Measurements from ENCODE around the gene DAAM2. TPM values are rescaled to one million over a fixed set of nuclear protein-coding genes. Genes with fewer than 3 reads are reported as not detected.

DAAM2 gene
- total and polyA plus RNA-seq, 2 donors (not counting 3 experiments of a cell fraction or from before 2014, with no cell fraction given), result 0.42 to 0.44 TPM

- no peak overlapping the region for H3K27ac ChIP-seq (ENCODE audit: insufficient read depth, low read depth, low read length)
- H4K20me1 ChIP-seq (replicated peaks; ENCODE audit: control insufficient read depth, extremely low read depth, insufficient read depth, low read length), result no peaks in the 10 kb centered on the region
- no TSS peak for BruUV-seq (replicated peaks)
- H3K4me1 ChIP-seq (ENCODE audit: control insufficient read depth, extremely low read depth, insufficient read depth, low read length), result no peaks in the 10 kb centered on the region
- no peaks in the 10 kb centered on the region for H3K9me1 ChIP-seq (replicated peaks; ENCODE audit: control insufficient read depth, extremely low read depth, insufficient read depth, low read length)
- H3K9ac ChIP-seq (replicated peaks; ENCODE audit: extremely low read depth, insufficient read depth, low read length), result no peak overlapping the region
- dilution Hi-C loops (cut with MboI; ENCODE audit: extremely low pct_ligation_motif_present, low sequenced_read_pairs), result no loop called here
- H2AFZ ChIP-seq (ENCODE audit: low read depth, low read length), result no peak overlapping the region
- H3K36me3 ChIP-seq (ENCODE audit: control insufficient read depth in 2 of 2, extremely low read depth in 1 of 2, insufficient read depth in 2 of 2, low read length in 2 of 2), result no peaks in the 10 kb centered on the region
- DNase-seq (ENCODE audit: low read depth, low spot score), result no peak
- H3K27me3 ChIP-seq (ENCODE audit: control insufficient read depth in 2 of 2, insufficient read depth in 2 of 2, low read length in 2 of 2), result no peaks in the 10 kb centered on the region
- FAIRE-seq, result no peak
- intact Hi-C loops (cut with micrococcal nuclease), result no loop called here
- no peak for TF ChIP-seq FOS (IDR thresholded peaks at IDR 0.05; ENCODE audit: borderline replicate concordance, insufficient read depth, low read length)
- no peak for TF ChIP-seq MYC (IDR thresholded peaks at IDR 0.05; ENCODE audit: low read depth, low read length)
- no peak for TF ChIP-seq JUN (IDR thresholded peaks at IDR 0.05; ENCODE audit: borderline replicate concordance, insufficient read depth, insufficient read length, low read depth)
- no peak for TF ChIP-seq POLR2AphosphoS5 (IDR thresholded peaks at IDR 0.05; ENCODE audit: insufficient read depth, low read depth, low read length)
- TF ChIP-seq MAX (IDR thresholded peaks at IDR 0.05; ENCODE audit: insufficient read depth, insufficient read length), result no peak
- no peak for TF ChIP-seq POLR2A (IDR thresholded peaks at IDR 0.05; ENCODE audit: low read depth, low read length)
- no peak for TF ChIP-seq EZH2 (IDR thresholded peaks at IDR 0.05; ENCODE audit: borderline replicate concordance, low read depth, low read length, severe bottlenecking)
- no peak overlapping the region for H3K4me3 ChIP-seq (replicated peaks in 1 of 3; ENCODE audit: insufficient read depth in 1 of 3, low read depth in 1 of 3, low read length in 3 of 3)
- CTCF ChIA-PET, result no interaction called here
- H3K79me2 ChIP-seq (ENCODE audit: control insufficient read depth, insufficient read depth, low read length), result no peaks in the 10 kb centered on the region
- POLR2A ChIA-PET, result no interaction called here
- no peaks in the 10 kb centered on the region for H3K9me3 ChIP-seq (replicated peaks; ENCODE audit: control insufficient read depth, insufficient read depth, low read length)
- H3K4me2 ChIP-seq (ENCODE audit: insufficient read depth, low read length), result no peak overlapping the region
These were observed 15.6 kb upstream of the DAAM2 start for GRCh38 chr6:39776581-39776980.

- Histone ChIP-seq H3K27ac (ENCODE audit: insufficient read depth, low read depth, low read length) (no peak overlapping the region), H3K4me3 (replicated peaks in 1 of 3; ENCODE audit: insufficient read depth in 1 of 3, low read depth in 1 of 3, low read length in 3 of 3) (no peak overlapping the region), H3K4me1 (ENCODE audit: control insufficient read depth, extremely low read depth, insufficient read depth, low read length) (no peaks in the 10 kb centered on the region), H3K9me3 (replicated peaks; ENCODE audit: control insufficient read depth, insufficient read depth, low read length) (no peaks in the 10 kb centered on the region), H3K27me3 (ENCODE audit: control insufficient read depth in 2 of 2, insufficient read depth in 2 of 2, low read length in 2 of 2) (no peaks in the 10 kb centered on the region), H3K9ac (replicated peaks; ENCODE audit: extremely low read depth, insufficient read depth, low read length) (no peak overlapping the region), H2AFZ (ENCODE audit: low read depth, low read length) (no peak overlapping the region), H3K4me2 (ENCODE audit: insufficient read depth, low read length) (no peak overlapping the region), H3K36me3 (ENCODE audit: control insufficient read depth in 2 of 2, extremely low read depth in 1 of 2, insufficient read depth in 2 of 2, low read length in 2 of 2) (no peaks in the 10 kb centered on the region), H3K79me2 (ENCODE audit: control insufficient read depth, insufficient read depth, low read length) (no peaks in the 10 kb centered on the region), H4K20me1 (replicated peaks; ENCODE audit: control insufficient read depth, extremely low read depth, insufficient read depth, low read length) (no peaks in the 10 kb centered on the region), H3K9me1 (replicated peaks; ENCODE audit: control insufficient read depth, extremely low read depth, insufficient read depth, low read length) (no peaks in the 10 kb centered on the region)
- POLR2A ChIA-PET, result no interaction called here
- intact Hi-C loops (cut with micrococcal nuclease), result no loop called here
- no TSS peak for BruUV-seq (replicated peaks)
- FAIRE-seq (no peak), DNase-seq (ENCODE audit: low read depth, low spot score) (no peak)
- CTCF ChIA-PET, result no interaction called here
- no peak for TF ChIP-seq FOS (IDR thresholded peaks at IDR 0.05; ENCODE audit: borderline replicate concordance, insufficient read depth, low read length)
- no peak for TF ChIP-seq MYC (IDR thresholded peaks at IDR 0.05; ENCODE audit: low read depth, low read length)
- TF ChIP-seq POLR2AphosphoS5 (IDR thresholded peaks at IDR 0.05; ENCODE audit: insufficient read depth, low read depth, low read length), result no peak
- TF ChIP-seq CTCF (IDR thresholded peaks at IDR 0.05; ENCODE audit: extremely low read depth in 1 of 2, insufficient read depth in 1 of 2, low read depth in 1 of 2, low read length in 2 of 2), result no peak
- no peak for TF ChIP-seq JUN (IDR thresholded peaks at IDR 0.05; ENCODE audit: borderline replicate concordance, insufficient read depth, insufficient read length, low read depth)
- no peak for TF ChIP-seq EZH2 (IDR thresholded peaks at IDR 0.05; ENCODE audit: borderline replicate concordance, low read depth, low read length, severe bottlenecking)
- TF ChIP-seq POLR2A (IDR thresholded peaks at IDR 0.05; ENCODE audit: low read depth, low read length), result no peak
- TF ChIP-seq GATA2 (IDR thresholded peaks at IDR 0.05; ENCODE audit: insufficient read depth, insufficient read length, low read depth, low read length), result no peak
- TF ChIP-seq MAX (IDR thresholded peaks at IDR 0.05; ENCODE audit: insufficient read depth, insufficient read length), result no peak
- dilution Hi-C loops (cut with MboI; ENCODE audit: extremely low pct_ligation_motif_present, low sequenced_read_pairs), result no loop called here
These were observed 15.0 kb upstream of the DAAM2 start for GRCh38 chr6:39777218-39777617.
